Measurements from ENCODE around the gene GHR. TPM values are rescaled to one million over a fixed set of nuclear protein-coding genes. Genes with fewer than 3 reads are reported as not detected.

The GHR gene
- total RNA-seq, 1 experiment from 2014 or later, result not detected

DNA sequence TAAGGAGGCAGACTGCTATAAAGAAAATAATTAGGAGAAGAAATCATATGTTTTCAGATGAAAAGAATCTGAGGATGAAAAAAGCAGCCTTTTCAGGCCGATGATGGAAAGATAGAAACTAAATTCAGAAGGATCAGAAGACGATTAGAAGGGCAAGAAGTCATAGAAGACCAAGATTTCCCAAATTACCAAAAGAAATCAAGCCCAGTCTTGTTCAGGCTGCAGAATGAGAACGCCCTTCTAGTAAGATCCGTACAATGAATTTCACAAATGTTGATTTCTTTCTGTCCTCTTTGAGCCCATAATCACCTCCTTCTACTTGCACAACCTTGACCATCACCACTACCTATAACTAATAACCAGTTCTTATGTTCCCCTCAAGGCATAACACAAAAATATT lies 218.8 kb downstream of the GHR start:
- POLR2A ChIA-PET (ENCODE audit: low non-redundant PET), result no interaction called here
- DNase-seq (ENCODE audit: low spot score), result no peak
- Histone ChIP-seq H3K9me3 (ENCODE audit: low read depth, low read length, poor library complexity, severe bottlenecking) (no peaks in the 10 kb centered on the region), H3K36me3 (ENCODE audit: insufficient read depth, low read length, poor library complexity, severe bottlenecking) (no peaks in the 10 kb centered on the region), H3K4me3 (ENCODE audit: low read depth, low read length, poor library complexity, severe bottlenecking) (no peak overlapping the region), H3K27ac (ENCODE audit: low read depth, low read length, poor library complexity, severe bottlenecking) (no peak overlapping the region), H3K27me3 (replicated peaks; ENCODE audit: insufficient read depth, low read depth, low read length, poor library complexity) (peaks cover 19% of the 10 kb centered on the region), H3K4me1 (ENCODE audit: insufficient read depth, low read length, poor library complexity, severe bottlenecking) (no peaks in the 10 kb centered on the region)
- intact Hi-C loops (cut with micrococcal nuclease; ENCODE audit: unreplicated experiment), result no loop called here
- CTCF ChIA-PET, result no interaction called here
- TF ChIP-seq EZH2 (IDR thresholded peaks at IDR 0.05; ENCODE audit: borderline replicate concordance, low read depth, low read length, poor library complexity, severe bottlenecking), result no peak
- TF ChIP-seq, protein P1, sequence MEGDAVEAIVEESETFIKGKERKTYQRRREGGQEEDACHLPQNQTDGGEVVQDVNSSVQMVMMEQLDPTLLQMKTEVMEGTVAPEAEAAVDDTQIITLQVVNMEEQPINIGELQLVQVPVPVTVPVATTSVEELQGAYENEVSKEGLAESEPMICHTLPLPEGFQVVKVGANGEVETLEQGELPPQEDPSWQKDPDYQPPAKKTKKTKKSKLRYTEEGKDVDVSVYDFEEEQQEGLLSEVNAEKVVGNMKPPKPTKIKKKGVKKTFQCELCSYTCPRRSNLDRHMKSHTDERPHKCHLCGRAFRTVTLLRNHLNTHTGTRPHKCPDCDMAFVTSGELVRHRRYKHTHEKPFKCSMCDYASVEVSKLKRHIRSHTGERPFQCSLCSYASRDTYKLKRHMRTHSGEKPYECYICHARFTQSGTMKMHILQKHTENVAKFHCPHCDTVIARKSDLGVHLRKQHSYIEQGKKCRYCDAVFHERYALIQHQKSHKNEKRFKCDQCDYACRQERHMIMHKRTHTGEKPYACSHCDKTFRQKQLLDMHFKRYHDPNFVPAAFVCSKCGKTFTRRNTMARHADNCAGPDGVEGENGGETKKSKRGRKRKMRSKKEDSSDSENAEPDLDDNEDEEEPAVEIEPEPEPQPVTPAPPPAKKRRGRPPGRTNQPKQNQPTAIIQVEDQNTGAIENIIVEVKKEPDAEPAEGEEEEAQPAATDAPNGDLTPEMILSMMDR (conservative IDR thresholded peaks at IDR 0.05; ENCODE audit: low read depth, low read length), result no peak
- BruUV-seq (replicated peaks), result no TSS peak

DNA sequence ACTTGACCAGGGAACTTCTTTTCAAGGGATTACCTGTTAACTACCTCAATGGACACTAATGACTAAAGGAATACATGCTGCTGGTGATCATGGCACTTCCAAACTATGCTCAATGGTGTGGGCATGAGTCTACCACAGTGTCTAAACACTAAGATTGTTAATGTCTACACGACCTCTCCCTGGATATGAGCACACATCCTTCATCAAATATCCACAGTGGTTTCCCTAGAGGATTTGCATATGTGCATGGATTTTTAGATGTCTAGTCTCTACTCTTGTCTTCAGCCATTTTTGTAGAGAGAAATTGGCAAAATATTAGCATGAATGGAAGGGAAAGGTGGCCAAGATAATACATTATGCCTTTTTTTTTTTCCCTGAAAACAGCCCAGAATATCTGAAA lies 220.1 kb downstream of the GHR start:
- Histone ChIP-seq H3K36me3 (ENCODE audit: insufficient read depth, low read length, poor library complexity, severe bottlenecking) (no peaks in the 10 kb centered on the region), H3K27me3 (replicated peaks; ENCODE audit: insufficient read depth, low read depth, low read length, poor library complexity) (peaks cover 28% of the 10 kb centered on the region), H3K9me3 (ENCODE audit: low read depth, low read length, poor library complexity, severe bottlenecking) (no peaks in the 10 kb centered on the region), H3K27ac (ENCODE audit: low read depth, low read length, poor library complexity, severe bottlenecking) (no peak overlapping the region), H3K4me3 (ENCODE audit: low read depth, low read length, poor library complexity, severe bottlenecking) (no peak overlapping the region), H3K4me1 (ENCODE audit: insufficient read depth, low read length, poor library complexity, severe bottlenecking) (no peaks in the 10 kb centered on the region)
- no peak for TF ChIP-seq EZH2 (IDR thresholded peaks at IDR 0.05; ENCODE audit: borderline replicate concordance, low read depth, low read length, poor library complexity, severe bottlenecking)
- TF ChIP-seq, protein P1 (conservative IDR thresholded peaks at IDR 0.05; ENCODE audit: low read depth, low read length), result no peak
- CTCF ChIA-PET, result no interaction called here
- no peak for DNase-seq (ENCODE audit: low spot score)
- POLR2A ChIA-PET (ENCODE audit: low non-redundant PET), result no interaction called here
- intact Hi-C loops (cut with micrococcal nuclease; ENCODE audit: unreplicated experiment), result no loop called here
- BruUV-seq (replicated peaks), result no TSS peak

DNA sequence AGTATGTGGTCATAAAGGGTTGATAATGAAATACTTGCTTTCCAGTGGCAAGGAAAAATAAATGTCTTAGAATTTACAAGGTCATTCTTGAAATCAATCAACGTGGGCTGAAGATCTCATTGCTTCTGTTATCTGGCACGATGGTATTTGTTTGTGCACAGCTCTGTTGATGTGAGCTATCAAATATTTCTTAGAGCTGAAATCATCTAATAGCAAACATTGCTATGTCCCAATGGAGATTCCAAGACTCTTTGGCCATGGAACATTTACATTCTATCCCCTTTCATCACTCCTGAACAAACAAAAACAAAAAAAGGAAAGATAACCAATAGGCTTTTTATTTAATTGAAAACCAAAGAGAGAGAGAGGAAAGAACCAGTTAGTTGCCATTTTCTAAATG lies 221.9 kb downstream of the GHR start:
- no peak for DNase-seq (ENCODE audit: low spot score)
- intact Hi-C loops (cut with micrococcal nuclease; ENCODE audit: unreplicated experiment), result no loop called here
- POLR2A ChIA-PET (ENCODE audit: low non-redundant PET), result no interaction called here
- CTCF ChIA-PET, result no interaction called here
- Histone ChIP-seq H3K4me1 (ENCODE audit: insufficient read depth, low read length, poor library complexity, severe bottlenecking) (no peaks in the 10 kb centered on the region), H3K27me3 (replicated peaks; ENCODE audit: insufficient read depth, low read depth, low read length, poor library complexity) (peaks cover 28% of the 10 kb centered on the region), H3K9me3 (ENCODE audit: low read depth, low read length, poor library complexity, severe bottlenecking) (no peaks in the 10 kb centered on the region), H3K36me3 (ENCODE audit: insufficient read depth, low read length, poor library complexity, severe bottlenecking) (no peaks in the 10 kb centered on the region), H3K27ac (ENCODE audit: low read depth, low read length, poor library complexity, severe bottlenecking) (no peak overlapping the region), H3K4me3 (ENCODE audit: low read depth, low read length, poor library complexity, severe bottlenecking) (no peak overlapping the region)
- BruUV-seq (replicated peaks), result no TSS peak
- no peak for TF ChIP-seq EZH2 (IDR thresholded peaks at IDR 0.05; ENCODE audit: borderline replicate concordance, low read depth, low read length, poor library complexity, severe bottlenecking)
- TF ChIP-seq, protein P1 (conservative IDR thresholded peaks at IDR 0.05; ENCODE audit: low read depth, low read length), result no peak
